H1 (cell line): ENCODE measurements around the gene TMEM50A. TPM values are rescaled to one million over a fixed set of nuclear protein-coding genes. Genes with fewer than 3 reads are reported as not detected.

ENCODE experiments used
- CTCF ChIA-PET: fragments of 300-600 bp; sonication (Branson Sonifier 250); formaldehyde crosslinking; loops from one replicate; lab custom pipeline; 2021; ENCODE audit not compliant: partially characterized antibody; lab: Charles Lee
- POLR2A ChIA-PET: fragments of 300-600 bp; sonication (Branson Sonifier 250); formaldehyde crosslinking; loops from one replicate; lab custom pipeline; 2021; ENCODE audit warnings: inconsistent platforms; ENCODE audit not compliant: partially characterized antibody; lab: Charles Lee
- DNase-seq, 2 experiments: peaks; one replicate each; pipeline versions ENCODE4 v3.0.0 to v3.0.0-alpha.2; 2010 to 2022; ENCODE audit warnings: low spot score in 2 of 2, low read depth in 1 of 2, mixed read lengths in 1 of 2
- FAIRE-seq: peaks from 2 replicates; lab custom pipeline; 2011; peaks lifted over from hg19 to GRCh38; lab: Jason Lieb, UNC
- H2AFZ ChIP-seq: 2 replicates; pipeline ENCODE4 v1.8.1; 2012; ENCODE audit warnings: low read length, inconsistent platforms
- H2AK5ac ChIP-seq: 2 replicates; pipeline ENCODE4 v1.6.1; 2013; ENCODE audit warnings: low read depth, low read length
- H2BK120ac ChIP-seq: replicated peaks from 2 replicates; pipeline ENCODE3; 2013; ENCODE audit warnings: low read depth, low read length, inconsistent platforms
- H2BK12ac ChIP-seq: 2 replicates; pipeline ENCODE4 v1.6.1; 2013; ENCODE audit warnings: low read depth, low read length
- H2BK15ac ChIP-seq: 2 replicates; pipeline ENCODE4 v1.6.1; 2013; ENCODE audit warnings: low read length
- H2BK20ac ChIP-seq: 2 replicates; pipeline ENCODE4 v1.6.1; 2013; ENCODE audit warnings: low read length
- H2BK5ac ChIP-seq: 2 replicates; pipeline ENCODE4 v1.6.1; 2013; ENCODE audit warnings: low read depth, low read length
- H3K14ac ChIP-seq: 2 replicates; pipeline ENCODE4 v1.6.1; 2013; ENCODE audit warnings: inconsistent platforms; ENCODE audit not compliant: insufficient read length
- H3K18ac ChIP-seq: 2 replicates; pipeline ENCODE4 v1.6.1; 2013; ENCODE audit warnings: low read length; ENCODE audit errors: extremely low read depth
- H3K23ac ChIP-seq: 2 replicates; pipeline ENCODE4 v1.6.1; 2013; ENCODE audit warnings: inconsistent platforms; ENCODE audit not compliant: insufficient read length
- H3K23me2 ChIP-seq: 2 replicates; pipeline ENCODE4 v1.6.1; 2013; ENCODE audit warnings: low read depth, low read length
- H3K27ac ChIP-seq: 2 replicates; pipeline ENCODE4 v1.6.1; 2011; ENCODE audit warnings: low read depth, low read length, inconsistent platforms
- H3K27me3 ChIP-seq, 4 experiments: replicated peaks in 1 of 4; 1 replicate in 1 of 4; 2 replicates in 3 of 4; pipeline versions ENCODE4 v1.6.1 to v1.8.1; 2011 to 2013; ENCODE audit warnings: low read length in 3 of 4, mild to moderate bottlenecking in 3 of 4, inconsistent platforms in 2 of 4, mixed read lengths in 2 of 4, moderate library complexity in 1 of 4; ENCODE audit not compliant: control insufficient read depth in 3 of 4, insufficient read depth in 3 of 4; ENCODE audit errors: extremely low read depth in 1 of 4
- H3K36me3 ChIP-seq, 4 experiments: 2 replicates each; pipeline versions ENCODE4 v1.6.1 to v1.8.1; 2011 to 2013; ENCODE audit warnings: mild to moderate bottlenecking in 4 of 4, low read length in 3 of 4, moderate library complexity in 2 of 4, control low read depth in 1 of 4, inconsistent platforms in 1 of 4; ENCODE audit not compliant: insufficient read depth in 4 of 4, control insufficient read depth in 2 of 4
- H3K4ac ChIP-seq: replicated peaks from 2 replicates; pipeline ENCODE3; 2013; ENCODE audit warnings: low read length, low read depth, mixed read lengths, inconsistent platforms; ENCODE audit not compliant: insufficient read length
- H3K4me1 ChIP-seq, 4 experiments: replicated peaks in 1 of 4; 1 replicate in 1 of 4; 2 replicates in 3 of 4; pipeline versions ENCODE4 v1.6.1 to v1.8.1; 2011 to 2013; ENCODE audit warnings: low read length in 3 of 4, inconsistent platforms in 2 of 4, mixed read lengths in 1 of 4; ENCODE audit not compliant: insufficient read depth in 4 of 4, control insufficient read depth in 3 of 4
- H3K4me2 ChIP-seq, 2 experiments: 2 replicates each; pipeline versions ENCODE4 v1.6.1 to v1.8.1; 2011 to 2013; ENCODE audit warnings: low read depth in 2 of 2, low read length in 2 of 2, control low read depth in 1 of 2, inconsistent platforms in 1 of 2, mild to moderate bottlenecking in 1 of 2; ENCODE audit not compliant: insufficient read depth in 1 of 2
- H3K4me3 ChIP-seq, 4 experiments: fragments of 200-600, 300-600 bp in 1 of 4; sonication (generic), shearing (Covaris generic), sonication (Bioruptor Twin) in 1 of 4; 2 replicates each; pipeline versions ENCODE4 v1.5.1 to v1.8.1; 2011 to 2016; ENCODE audit warnings: low read length in 4 of 4, low read depth in 3 of 4, control low read depth in 2 of 4, inconsistent platforms in 2 of 4, mild to moderate bottlenecking in 2 of 4, mixed read lengths in 1 of 4, moderate library complexity in 1 of 4; ENCODE audit not compliant: insufficient read depth in 2 of 4; ENCODE audit errors: extremely low read depth in 1 of 4
- H3K56ac ChIP-seq: replicated peaks from 2 replicates; pipeline ENCODE3; 2013; ENCODE audit warnings: low read depth, mild to moderate bottlenecking, mixed read lengths, low read length, inconsistent platforms; ENCODE audit not compliant: insufficient read length
- H3K79me1 ChIP-seq: 2 replicates; pipeline ENCODE4 v1.6.1; 2013; ENCODE audit warnings: low read depth, low read length, control low read depth
- H3K79me2 ChIP-seq, 2 experiments: 2 replicates each; pipeline versions ENCODE4 v1.6.1 to v1.8.1; 2012 to 2013; ENCODE audit warnings: low read length in 2 of 2, mild to moderate bottlenecking in 2 of 2, inconsistent platforms in 1 of 2; ENCODE audit not compliant: insufficient read depth in 2 of 2, control insufficient read depth in 1 of 2
- H3K9ac ChIP-seq, 4 experiments: replicated peaks in 1 of 4; 1 replicate in 1 of 4; 2 replicates in 3 of 4; pipeline versions ENCODE4 v1.6.1 to v1.8.1; 2011 to 2013; ENCODE audit warnings: low read depth in 3 of 4, low read length in 3 of 4, control low read depth in 2 of 4, mild to moderate bottlenecking in 2 of 4, moderate library complexity in 2 of 4, inconsistent platforms in 1 of 4; ENCODE audit errors: extremely low read depth in 1 of 4
- H3K9me3 ChIP-seq, 2 experiments: 2 replicates each; pipeline versions ENCODE4 v1.6.1 to v1.8.1; 2012 to 2013; ENCODE audit warnings: mild to moderate bottlenecking in 2 of 2, moderate library complexity in 2 of 2, control low read depth in 1 of 2, inconsistent platforms in 1 of 2, low read depth in 1 of 2, low read length in 1 of 2, mixed read lengths in 1 of 2; ENCODE audit not compliant: insufficient read depth in 2 of 2
- H4K20me1 ChIP-seq, 2 experiments: replicated peaks in 1 of 2; 2 replicates each; pipeline versions ENCODE3 to v1.8.1; 2011 to 2013; ENCODE audit warnings: inconsistent platforms in 2 of 2, low read length in 2 of 2, mild to moderate bottlenecking in 1 of 2; ENCODE audit not compliant: insufficient read depth in 2 of 2, control insufficient read depth in 1 of 2
- H4K5ac ChIP-seq: 2 replicates; pipeline ENCODE4 v1.6.1; 2013; ENCODE audit warnings: low read length, low read depth, mixed read lengths, inconsistent platforms; ENCODE audit not compliant: insufficient read length
- H4K8ac ChIP-seq: 2 replicates; pipeline ENCODE4 v1.8.0; 2013; ENCODE audit warnings: mild to moderate bottlenecking, moderate library complexity, low read length, inconsistent platforms; ENCODE audit not compliant: insufficient read depth; ENCODE audit errors: extremely low read depth
- H4K91ac ChIP-seq: replicated peaks from 2 replicates; pipeline ENCODE3; 2013; ENCODE audit warnings: low read length, mixed read lengths, inconsistent platforms; ENCODE audit not compliant: insufficient read length
- ATF2 ChIP-seq: IDR thresholded peaks from 2 replicates; pipeline ENCODE4 v1.6.1; 2012; ENCODE audit warnings: low read length, inconsistent platforms
- CBX8 ChIP-seq: fragments of 300-800, 300-1000 bp; sonication (generic); IDR thresholded peaks from 2 replicates; pipeline ENCODE4 v1.7.1; 2016; ENCODE audit warnings: low read depth, low read length, borderline replicate concordance
- CTCF ChIP-seq, 3 experiments: IDR thresholded peaks; 1 replicate in 2 of 3; 2 replicates in 1 of 3; pipeline versions ENCODE4 v1.5.1 to v1.6.1; 2011; ENCODE audit warnings: low read length in 3 of 3, mild to moderate bottlenecking in 3 of 3, inconsistent platforms in 2 of 3, low read depth in 1 of 3, moderate library complexity in 1 of 3; ENCODE audit not compliant: insufficient read depth in 1 of 3; ENCODE audit errors: control extremely low read depth in 1 of 3
- NANOG ChIP-seq: IDR thresholded peaks from 2 replicates; pipeline ENCODE4 v1.6.1; 2011; ENCODE audit warnings: low read length, low read depth, mild to moderate bottlenecking, inconsistent platforms; ENCODE audit not compliant: insufficient read depth, poor library complexity, severe bottlenecking
- SRF ChIP-seq: IDR thresholded peaks from 2 replicates; pipeline ENCODE4 v1.6.1; 2011; ENCODE audit warnings: mild to moderate bottlenecking, low read depth, low read length, moderate library complexity
- TAF1 ChIP-seq: IDR thresholded peaks from 2 replicates; pipeline ENCODE4 v1.6.1; 2011; ENCODE audit warnings: mild to moderate bottlenecking, low read depth, low read length
- TEAD4 ChIP-seq: IDR thresholded peaks from 2 replicates; pipeline ENCODE4 v1.6.1; 2012; ENCODE audit warnings: low read depth, low read length, inconsistent platforms, mixed read lengths
- YY1 ChIP-seq: IDR thresholded peaks from 2 replicates; pipeline ENCODE4 v1.6.1; 2011; ENCODE audit warnings: low read depth, mild to moderate bottlenecking, low read length
- WGBS, 2 experiments: shearing (Covaris generic) in 1 of 2; methylation state at CpG; one replicate each; pipeline versions ENCODE4 v1.1.6 to v1.1.7; 2013 to 2015; ENCODE audit warnings: low lambda C conversion rate in 2 of 2, mixed read lengths in 2 of 2, inconsistent platforms in 1 of 2, low coverage in 1 of 2, missing lambda C conversion rate in 1 of 2; ENCODE audit not compliant: insufficient replicate concordance in 2 of 2, insufficient coverage in 1 of 2, insufficient read length in 1 of 2; ENCODE audit errors: extremely low coverage in 1 of 2, missing lambda C conversion rate in 1 of 2; 5-methylcytosine and 5-hydroxymethylcytosine counted together
- polyA plus RNA-seq, 7 experiments: library from polyadenylated mRNA; depleted of rRNA in 3 of 7; stranded (reverse) in 5 of 7; unstranded in 2 of 7; fragments of >200 nt in 5 of 7; fragments of 200-250 nt in 2 of 7; gene quantifications; 1 replicate in 5 of 7; 2 replicates in 1 of 7; 4 replicates in 1 of 7; pipeline versions ENCODE4 v1.2.1 to v1.2.3, GENCODE V29; 2011 to 2013; ENCODE audit warnings: missing spikeins in 2 of 7, mixed read lengths in 2 of 7
- total RNA-seq: library from RNA; stranded (reverse); fragmentation: NEBNext Ultra II Directional; extraction: Animal tissue kit (Norgen Biotek cat#: 25700); gene quantifications from 2 replicates; pipeline ENCODE4 v1.2.1, GENCODE V29; 2021

TMEM50A gene
- total and polyA plus RNA-seq, 2 of the 8 experiments (the other 6 are each of a cell fraction or from before 2014, with no cell fraction given) = 98.6 to 111 TPM

GRCh38 chr1:25347556-25347955, 9.4 kb downstream of the TMEM50A start:
- peaks cover 0 to 24% of the 10 kb centered on the region in 2 experiments; a peak in 2 of 4 replicates for H3K79me2 ChIP-seq
- FAIRE-seq = no peak
- no peak overlapping the region for H4K91ac ChIP-seq
- DNase-seq = no peak
- no peaks in the 10 kb centered on the region for H3K27me3 ChIP-seq
- peaks cover 3 to 5% of the 10 kb centered on the region in 2 experiments for H4K20me1 ChIP-seq
- no peak overlapping the region for H3K23ac ChIP-seq
- H3K9ac ChIP-seq = no peak overlapping the region
- no peak overlapping the region for H3K4me2 ChIP-seq
- POLR2A ChIA-PET = no interaction called here
- H3K36me3 ChIP-seq = peaks cover 3 to 31% (median 11%) of the 10 kb centered on the region in 4 experiments; a peak in 4 of 8 replicates
- H2BK15ac ChIP-seq = no peak overlapping the region
- H2AK5ac ChIP-seq = no peak overlapping the region
- H3K23me2 ChIP-seq = no peaks in the 10 kb centered on the region
- no peaks in the 10 kb centered on the region for H3K9me3 ChIP-seq
- CTCF ChIA-PET = no interaction called here
- no peaks in the 10 kb centered on the region for H3K4me1 ChIP-seq
- no peak for TF ChIP-seq SRF
- TF ChIP-seq TAF1 = no peak
- TF ChIP-seq TEAD4 = no peak
- no peak for TF ChIP-seq NANOG
- no peak for TF ChIP-seq CTCF (IDR thresholded peaks at IDR 0.05; ENCODE audit: control extremely low read depth in 1 of 3, insufficient read depth in 1 of 3, low read depth in 1 of 3, low read length in 3 of 3)
- no peak for TF ChIP-seq YY1
- TF ChIP-seq ATF2 = no peak
- no peak for TF ChIP-seq CBX8
- no peak overlapping the region for H3K18ac ChIP-seq
- no peak overlapping the region for H3K4ac ChIP-seq
- WGBS, 2 experiments = 85% methylated on average over 2 of the region's 2 CpGs; no CpG with 5 or more reads in 1 of the 2 experiments
- H4K8ac ChIP-seq = no peak overlapping the region
- no peak overlapping the region for H2AFZ ChIP-seq
- no peak overlapping the region for H2BK12ac ChIP-seq
- H3K4me3 ChIP-seq = no peak overlapping the region
- H3K14ac ChIP-seq = no peak overlapping the region
- no peak overlapping the region for H4K5ac ChIP-seq
- no peak overlapping the region for H2BK20ac ChIP-seq
- H2BK5ac ChIP-seq = no peak overlapping the region
- H3K79me1 ChIP-seq = 0 out of 2 replicates have a peak, but pooled peaks cover 2% of the 10 kb centered on the region
- H3K27ac ChIP-seq = no peak overlapping the region
- H3K56ac ChIP-seq = no peak overlapping the region
- no peak overlapping the region for H2BK120ac ChIP-seq
